C4-2B (cell line): Measurements from ENCODE around the gene TMEM240.

Experiments used
- ZFX ChIP-seq: fragments of 450-650 bp; IDR thresholded peaks from 2 replicates; pipeline ENCODE4 v1.6.1; 2017
- TF ChIP-seq, protein P1 (sequence below): fragments of 450-650 bp; conservative IDR thresholded peaks from 2 replicates; pipeline ENCODE4 v1.5.1; 2017; ENCODE audit warnings: mild to moderate bottlenecking

DNA sequence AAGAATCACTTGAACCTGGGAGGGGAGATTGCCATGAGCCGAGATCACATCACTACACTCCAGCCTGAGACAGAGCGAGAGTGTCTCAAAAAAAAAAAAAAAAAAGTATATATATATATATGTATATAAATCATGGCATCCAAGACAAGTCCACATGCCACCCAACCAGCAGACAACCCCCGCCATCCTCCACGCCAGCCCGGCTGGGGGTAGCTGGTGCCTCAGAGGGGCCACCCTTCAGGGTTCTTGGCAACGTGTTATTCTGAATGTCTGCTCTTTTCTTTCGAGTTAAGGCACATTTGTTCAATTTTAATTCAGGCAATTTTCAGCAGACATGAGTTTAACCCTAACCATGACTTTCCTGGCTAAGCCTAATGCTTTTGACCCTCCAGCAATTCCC is 9.7 kb upstream of the TMEM240 start:
- TF ChIP-seq, protein P1, sequence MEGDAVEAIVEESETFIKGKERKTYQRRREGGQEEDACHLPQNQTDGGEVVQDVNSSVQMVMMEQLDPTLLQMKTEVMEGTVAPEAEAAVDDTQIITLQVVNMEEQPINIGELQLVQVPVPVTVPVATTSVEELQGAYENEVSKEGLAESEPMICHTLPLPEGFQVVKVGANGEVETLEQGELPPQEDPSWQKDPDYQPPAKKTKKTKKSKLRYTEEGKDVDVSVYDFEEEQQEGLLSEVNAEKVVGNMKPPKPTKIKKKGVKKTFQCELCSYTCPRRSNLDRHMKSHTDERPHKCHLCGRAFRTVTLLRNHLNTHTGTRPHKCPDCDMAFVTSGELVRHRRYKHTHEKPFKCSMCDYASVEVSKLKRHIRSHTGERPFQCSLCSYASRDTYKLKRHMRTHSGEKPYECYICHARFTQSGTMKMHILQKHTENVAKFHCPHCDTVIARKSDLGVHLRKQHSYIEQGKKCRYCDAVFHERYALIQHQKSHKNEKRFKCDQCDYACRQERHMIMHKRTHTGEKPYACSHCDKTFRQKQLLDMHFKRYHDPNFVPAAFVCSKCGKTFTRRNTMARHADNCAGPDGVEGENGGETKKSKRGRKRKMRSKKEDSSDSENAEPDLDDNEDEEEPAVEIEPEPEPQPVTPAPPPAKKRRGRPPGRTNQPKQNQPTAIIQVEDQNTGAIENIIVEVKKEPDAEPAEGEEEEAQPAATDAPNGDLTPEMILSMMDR: no peak
- TF ChIP-seq ZFX: no peak
